H9 (cell line): ENCODE data around the gene COMT. TPM values are rescaled to one million over a fixed set of nuclear protein-coding genes. Genes with fewer than 3 reads are reported as not detected.

ENCODE experiments used
- DNase-seq: peaks from one replicate; pipeline ENCODE4 v3.0.0-alpha.2; 2017
- H2AFZ ChIP-seq: one replicate; pipeline ENCODE4 v1.6.1; 2013; ENCODE audit warnings: mild to moderate bottlenecking, low read length, control low read depth, moderate library complexity
- H2AK5ac ChIP-seq: 2 replicates; pipeline ENCODE4 v1.6.1; 2013; ENCODE audit warnings: low read length, control low read depth, mixed read lengths; ENCODE audit not compliant: insufficient read length
- H2BK120ac ChIP-seq: one replicate; pipeline ENCODE4 v1.6.1; 2013; ENCODE audit warnings: low read depth, mild to moderate bottlenecking, low read length, control low read depth, inconsistent platforms; ENCODE audit not compliant: poor library complexity, severe bottlenecking
- H2BK12ac ChIP-seq: 2 replicates; pipeline ENCODE4 v1.6.1; 2013; ENCODE audit warnings: low read length, control low read depth, mixed read lengths, low read depth; ENCODE audit not compliant: insufficient read length
- H2BK15ac ChIP-seq: 2 replicates; pipeline ENCODE4 v1.6.1; 2013; ENCODE audit warnings: low read depth, low read length, control low read depth
- H2BK20ac ChIP-seq: one replicate; pipeline ENCODE4 v1.6.1; 2013; ENCODE audit warnings: low read depth, mild to moderate bottlenecking, low read length, control low read depth, inconsistent platforms; ENCODE audit not compliant: poor library complexity, severe bottlenecking
- H2BK5ac ChIP-seq: 2 replicates; pipeline ENCODE4 v1.6.1; 2013; ENCODE audit warnings: low read length, control low read depth, mixed read lengths; ENCODE audit not compliant: insufficient read length
- H3K14ac ChIP-seq: 2 replicates; pipeline ENCODE4 v1.6.1; 2013; ENCODE audit warnings: low read length, control low read depth; ENCODE audit not compliant: insufficient read depth
- H3K18ac ChIP-seq: 2 replicates; pipeline ENCODE4 v1.6.1; 2013; ENCODE audit warnings: low read depth, mild to moderate bottlenecking, mixed read lengths, low read length, control low read depth; ENCODE audit not compliant: insufficient read length
- H3K23ac ChIP-seq: 2 replicates; pipeline ENCODE4 v1.6.1; 2013; ENCODE audit warnings: low read length, control low read depth, mixed read lengths, low read depth; ENCODE audit not compliant: insufficient read length
- H3K23me2 ChIP-seq: 2 replicates; pipeline ENCODE4 v1.6.1; 2013; ENCODE audit warnings: low read depth, mild to moderate bottlenecking, mixed read lengths, low read length, control low read depth; ENCODE audit not compliant: insufficient read length, poor library complexity, severe bottlenecking
- H3K27ac ChIP-seq: 2 replicates; pipeline ENCODE4 v1.5.1; 2013; ENCODE audit warnings: low read length, control low read depth, mixed read lengths, low read depth; ENCODE audit not compliant: insufficient read length
- H3K27me3 ChIP-seq: 2 replicates; pipeline ENCODE4 v1.6.1; 2013; ENCODE audit warnings: low read length, control low read depth, inconsistent platforms; ENCODE audit not compliant: insufficient read depth
- H3K4ac ChIP-seq: 2 replicates; pipeline ENCODE4 v1.6.1; 2013; ENCODE audit warnings: low read depth, mild to moderate bottlenecking, control low read depth, inconsistent platforms, low read length, moderate library complexity
- H3K4me1 ChIP-seq: 2 replicates; pipeline ENCODE4 v1.6.1; 2013; ENCODE audit warnings: low read length, control low read depth, inconsistent platforms; ENCODE audit not compliant: insufficient read depth
- H3K4me2 ChIP-seq: 2 replicates; pipeline ENCODE4 v1.6.1; 2013; ENCODE audit warnings: low read length, control low read depth, mixed read lengths; ENCODE audit not compliant: insufficient read length, insufficient read depth
- H3K56ac ChIP-seq: 2 replicates; pipeline ENCODE4 v1.6.1; 2013; ENCODE audit warnings: low read depth, mild to moderate bottlenecking, mixed read lengths, low read length, control low read depth; ENCODE audit not compliant: insufficient read length
- H3K79me1 ChIP-seq: 2 replicates; pipeline ENCODE4 v1.6.1; 2013; ENCODE audit warnings: low read depth, mild to moderate bottlenecking, moderate library complexity, low read length, control low read depth, inconsistent platforms; ENCODE audit not compliant: insufficient read depth, poor library complexity, severe bottlenecking
- H3K79me2 ChIP-seq: 2 replicates; pipeline ENCODE4 v1.6.1; 2013; ENCODE audit warnings: low read length, control low read depth, inconsistent platforms; ENCODE audit not compliant: insufficient read depth
- H3K9ac ChIP-seq: 2 replicates; pipeline ENCODE4 v1.6.1; 2013; ENCODE audit warnings: low read length, control low read depth, mixed read lengths; ENCODE audit not compliant: insufficient read length; ENCODE audit errors: extremely low read depth
- H3K9me3 ChIP-seq: one replicate; pipeline ENCODE4 v1.6.1; 2013; ENCODE audit warnings: low read depth, low read length, inconsistent platforms; ENCODE audit not compliant: control insufficient read depth
- H3T11ph ChIP-seq: one replicate; pipeline ENCODE4 v1.6.1; 2013; ENCODE audit warnings: mild to moderate bottlenecking, low read length, control low read depth, inconsistent platforms
- H4K20me1 ChIP-seq: one replicate; pipeline ENCODE4 v1.6.1; 2013; ENCODE audit not compliant: control insufficient read depth, insufficient read length, insufficient read depth
- H4K5ac ChIP-seq: 2 replicates; pipeline ENCODE4 v1.6.1; 2013; ENCODE audit warnings: low read depth, mild to moderate bottlenecking, mixed read lengths, low read length, control low read depth; ENCODE audit not compliant: insufficient read length
- H4K8ac ChIP-seq: replicated peaks from 2 replicates; pipeline ENCODE4 v1.6.1; 2013; ENCODE audit warnings: low read length, control low read depth, mixed read lengths, low read depth; ENCODE audit not compliant: insufficient read length
- H4K91ac ChIP-seq: 2 replicates; pipeline ENCODE4 v1.6.1; 2013; ENCODE audit warnings: low read depth, mild to moderate bottlenecking, moderate library complexity, mixed read lengths, low read length, control low read depth; ENCODE audit not compliant: insufficient read length
- H3K27ac Mint-ChIP-seq, 3 experiments: 2 replicates in 2 of 3; 3 replicates in 1 of 3; pipeline ENCODE4 v1.8.0; 2020 to 2021; ENCODE audit warnings: mixed read lengths in 3 of 3, mild to moderate bottlenecking in 1 of 3, moderate library complexity in 1 of 3
- H3K27me3 Mint-ChIP-seq: 2 replicates; pipeline ENCODE4 v1.8.0; 2021; ENCODE audit warnings: low read depth, mild to moderate bottlenecking, moderate library complexity, mixed read lengths
- H3K36me3 Mint-ChIP-seq, 3 experiments: 2 replicates in 2 of 3; 3 replicates in 1 of 3; pipeline ENCODE4 v1.8.0; 2020 to 2021; ENCODE audit warnings: low read depth in 3 of 3, mixed read lengths in 3 of 3; ENCODE audit not compliant: insufficient read depth in 1 of 3
- H3K4me1 Mint-ChIP-seq, 2 experiments: 2 replicates each; pipeline ENCODE4 v1.8.0; 2020; ENCODE audit warnings: mixed read lengths in 2 of 2
- H3K4me3 Mint-ChIP-seq, 2 experiments: 2 replicates in 1 of 2; 3 replicates in 1 of 2; pipeline ENCODE4 v1.8.0; 2020 to 2021; ENCODE audit warnings: mild to moderate bottlenecking in 2 of 2, mixed read lengths in 2 of 2, moderate library complexity in 1 of 2
- H3K9me3 Mint-ChIP-seq, 2 experiments: 2 replicates in 1 of 2; 3 replicates in 1 of 2; pipeline ENCODE4 v1.8.0; 2020; ENCODE audit warnings: mild to moderate bottlenecking in 2 of 2, mixed read lengths in 2 of 2, moderate library complexity in 1 of 2
- CTCF ChIP-seq: fragments of 200-600 bp; sonication (generic); conservative IDR thresholded peaks from 3 replicates; pipeline ENCODE4 v1.8.0; 2021; ENCODE audit warnings: antibody characterized with exemption, mild to moderate bottlenecking
- WGBS: extraction: QIAGEN DNeasy Blood & Tissue Kit; methylation state at CpG from one replicate; pipeline ENCODE4 v1.1.7; 2013; ENCODE audit warnings: missing lambda C conversion rate, low lambda C conversion rate, mixed read lengths; ENCODE audit not compliant: insufficient read length; ENCODE audit errors: extremely low coverage; 5-methylcytosine and 5-hydroxymethylcytosine counted together
- total RNA-seq: library from RNA; stranded (reverse); gene quantifications from 2 replicates; pipeline ENCODE4 v1.2.1, GENCODE V29; 2021

The COMT gene
- total RNA-seq, 1 experiment from 2014 or later = 42.2 TPM

GRCh38 chr22:19991645-19992451, 50.3 kb downstream of the COMT start:
- H3K18ac ChIP-seq = no peak overlapping the region
- H2AFZ ChIP-seq = no peak overlapping the region
- TF ChIP-seq CTCF = no peak
- no peak overlapping the region for H2BK120ac ChIP-seq
- H2BK20ac ChIP-seq = no peak overlapping the region
- no peaks in the 10 kb centered on the region for H3K4me1 ChIP-seq
- no peaks in the 10 kb centered on the region for H3K23me2 ChIP-seq
- H2AK5ac ChIP-seq = no peak overlapping the region
- H3K27ac Mint-ChIP-seq = no peak overlapping the region
- no peak overlapping the region for H3K23ac ChIP-seq
- no peaks in the 10 kb centered on the region; a peak in 1 of 5 replicates for H3K9me3 Mint-ChIP-seq
- no peaks in the 10 kb centered on the region for H3K79me2 ChIP-seq
- H2BK15ac ChIP-seq = no peak overlapping the region
- H2BK12ac ChIP-seq = no peak overlapping the region
- peaks cover 0 to 14% of the 10 kb centered on the region in 2 experiments; a peak in 2 of 4 replicates for H3K4me1 Mint-ChIP-seq
- H3K4ac ChIP-seq = no peak overlapping the region
- no peaks in the 10 kb centered on the region for H4K20me1 ChIP-seq
- no peaks in the 10 kb centered on the region; the same call in 1 of the 2 replicates for H3K27me3 Mint-ChIP-seq
- no peak for DNase-seq
- no peak overlapping the region for H3K27ac ChIP-seq
- no peak overlapping the region for H3K9ac ChIP-seq
- no peak overlapping the region for H3T11ph ChIP-seq
- H3K56ac ChIP-seq = no peak overlapping the region
- H3K27me3 ChIP-seq = no peaks in the 10 kb centered on the region
- no peak overlapping the region for H2BK5ac ChIP-seq
- no peak overlapping the region; a peak in 1 of 5 replicates for H3K4me3 Mint-ChIP-seq
- H3K9me3 ChIP-seq = no peaks in the 10 kb centered on the region
- H3K4me2 ChIP-seq = no peak overlapping the region
- H4K8ac ChIP-seq = no peak overlapping the region
- H3K36me3 Mint-ChIP-seq = no peaks in the 10 kb centered on the region
- WGBS = no CpG with 5 or more reads among the region's 23 CpGs
- H4K5ac ChIP-seq = no peak overlapping the region
- H3K14ac ChIP-seq = peak overlapping the region; percentile 12; the same call in 1 of the 2 replicates
- H3K79me1 ChIP-seq = no peaks in the 10 kb centered on the region
- H4K91ac ChIP-seq = no peak overlapping the region
